GM12892 (cell line): ENCODE results near the gene SLC25A3.
A peak's percentile ranks its signal among the peaks of the same experiment; 100 is the strongest.
"Not testable (repeated sequence)": the region's sequence is repeated elsewhere in the genome, so short reads cannot be mapped to it uniquely, and the experiment has no call there.

ENCODE experiments used
- DNase-seq: peaks from one replicate; pipeline ENCODE4 v3.0.0; 2011; ENCODE audit not compliant: insufficient read length
- FAIRE-seq: peaks from 2 replicates; lab custom pipeline; 2011; peaks lifted over from hg19 to GRCh38; lab: Jason Lieb, UNC
- POLR2A ChIP-seq: IDR thresholded peaks from 2 replicates; pipeline ENCODE4 v1.6.1; 2011; ENCODE audit warnings: low read depth, low read length, control low read depth
- POLR2AphosphoS5 ChIP-seq: IDR thresholded peaks from 2 replicates; pipeline ENCODE4 v1.6.1; 2011; ENCODE audit warnings: low read depth, low read length, control low read depth
- TAF1 ChIP-seq: IDR thresholded peaks from 2 replicates; pipeline ENCODE4 v1.6.1; 2011; ENCODE audit warnings: low read depth, mild to moderate bottlenecking, control low read depth, low read length, borderline replicate concordance

The SLC25A3 gene

DNA sequence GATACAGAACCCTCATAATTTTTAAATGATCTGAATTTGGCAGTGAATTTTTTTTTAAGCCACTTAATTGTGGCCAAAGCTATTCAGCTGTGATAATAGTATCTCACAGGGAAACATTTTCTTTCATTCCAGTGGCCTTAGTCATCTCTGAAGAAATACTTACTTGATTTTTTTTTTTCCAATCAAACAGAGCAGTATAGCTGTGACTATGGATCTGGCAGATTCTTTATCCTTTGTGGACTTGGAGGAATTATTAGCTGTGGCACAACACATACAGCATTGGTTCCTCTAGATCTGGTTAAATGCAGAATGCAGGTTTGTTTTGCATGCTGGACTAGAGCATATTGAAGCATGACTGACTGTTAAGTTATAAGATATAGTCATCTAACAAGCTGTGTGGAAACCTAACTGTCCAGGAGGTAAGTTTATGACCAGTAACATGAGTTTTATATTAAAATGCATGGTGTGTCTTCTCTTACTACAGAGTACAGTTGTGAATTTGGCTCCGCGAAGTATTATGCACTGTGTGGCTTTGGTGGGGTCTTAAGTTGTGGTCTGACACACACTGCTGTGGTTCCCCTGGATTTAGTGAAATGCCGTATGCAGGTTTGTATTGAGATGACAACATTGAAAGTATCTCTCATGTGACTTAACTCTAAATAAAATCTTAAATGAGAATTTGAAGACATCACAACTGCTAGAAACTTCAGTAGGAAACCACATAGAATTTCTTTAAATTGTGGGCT, 1.9 kb downstream of the SLC25A3 start:
- DNase-seq, result no peak
- TF ChIP-seq POLR2AphosphoS5 (no peak), POLR2A (no peak), TAF1 (no peak)
- no peak for FAIRE-seq

DNA sequence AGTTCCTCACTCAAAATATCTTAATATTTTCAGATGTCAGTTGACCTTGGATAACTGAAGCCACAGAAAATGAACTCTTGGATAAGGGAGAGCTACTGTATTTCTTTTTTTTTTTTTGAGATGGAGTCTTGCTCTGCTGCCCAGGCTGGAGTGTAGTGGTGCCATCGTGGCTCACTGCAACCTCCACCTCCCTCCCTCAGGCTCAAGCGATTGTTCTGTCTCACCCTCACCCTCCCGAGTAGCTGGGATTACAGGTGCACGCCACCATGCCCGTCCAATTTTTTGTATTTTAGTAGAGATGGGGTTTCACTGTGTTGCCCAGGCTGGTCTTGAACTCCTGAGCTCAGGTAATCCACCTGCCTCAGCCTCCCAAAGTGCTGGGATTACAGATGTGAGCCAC, 3.8 kb downstream of the SLC25A3 start:
- FAIRE-seq, DNase-seq: not testable (repeated sequence)

DNA sequence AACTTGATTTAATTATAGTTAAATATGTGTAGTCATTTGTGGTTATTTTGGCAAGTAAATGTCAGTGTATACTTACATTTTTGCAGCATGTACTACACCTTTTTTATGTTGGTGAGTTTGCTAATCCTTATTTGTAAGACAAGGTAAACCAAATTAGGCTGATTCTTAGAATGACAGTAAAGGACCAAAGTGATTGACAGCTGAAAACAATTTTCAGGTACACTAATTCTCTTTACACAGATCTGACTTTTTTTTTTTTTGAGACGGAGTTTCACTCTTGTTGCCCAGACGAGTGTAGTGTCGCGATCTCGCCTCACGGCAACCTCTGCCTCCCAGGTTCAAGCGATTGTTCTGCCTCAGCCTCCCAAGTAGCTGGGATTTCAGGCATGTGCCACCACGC, 8.4 kb downstream of the SLC25A3 start:
- TF ChIP-seq POLR2AphosphoS5 (no peak), POLR2A (no peak), TAF1 (no peak)
- no peak for DNase-seq
- no peak for FAIRE-seq

DNA sequence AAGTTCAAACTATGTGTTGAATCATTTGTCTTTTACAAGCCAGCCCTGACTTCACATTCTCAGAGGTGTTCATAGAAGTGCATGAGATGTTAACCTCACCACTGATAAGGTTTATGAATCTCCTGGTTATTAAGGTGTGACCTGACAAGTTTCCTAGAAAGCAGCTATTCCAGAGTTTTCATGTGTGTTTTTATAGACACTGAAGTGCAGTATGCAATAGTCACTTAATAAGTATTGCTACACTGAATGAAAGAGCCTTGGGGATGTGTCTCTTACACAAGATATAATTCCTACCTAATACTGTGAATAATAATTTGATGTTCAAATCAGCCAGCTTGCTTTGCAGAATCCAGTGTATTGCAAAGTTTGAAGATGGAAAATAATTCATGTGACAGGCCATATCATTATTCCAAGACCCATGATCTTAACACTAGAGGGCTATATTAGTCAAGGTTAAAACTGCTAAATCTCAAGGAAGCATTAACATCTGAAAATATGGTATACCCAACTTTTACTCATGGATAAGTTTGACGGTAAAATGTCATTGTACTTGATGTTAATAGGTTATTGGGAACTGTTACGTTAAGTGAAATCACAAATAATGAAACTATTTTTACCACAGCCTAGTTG, 13.0 kb downstream of the SLC25A3 start:
- no peak for FAIRE-seq
- TF ChIP-seq POLR2A, result no peak
- TF ChIP-seq TAF1, result no peak
- TF ChIP-seq POLR2AphosphoS5, result no peak
- no peak for DNase-seq

DNA sequence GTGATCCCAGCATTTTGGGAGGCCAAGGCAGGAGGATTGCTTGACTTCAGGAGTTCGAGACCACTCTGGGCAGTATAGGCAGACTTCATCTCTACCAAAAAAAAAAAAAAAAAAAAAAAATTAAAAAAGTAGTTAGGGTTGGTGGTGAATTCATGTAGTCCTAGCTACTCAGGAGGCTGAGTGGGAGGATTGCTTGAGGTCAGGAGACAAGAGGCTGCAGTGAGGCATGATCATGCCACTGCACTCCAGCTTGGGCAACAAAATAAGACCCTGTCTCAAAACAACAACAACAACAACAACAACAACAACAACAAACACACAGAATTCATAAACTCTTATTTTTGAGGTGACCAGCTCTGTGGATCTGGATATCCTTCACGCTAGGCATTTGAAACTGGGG, 17.1 kb downstream of the SLC25A3 start:
- TF ChIP-seq TAF1, result no peak
- TF ChIP-seq POLR2AphosphoS5, result no peak
- no peak for TF ChIP-seq POLR2A
- DNase-seq (no peak), FAIRE-seq (no peak)

DNA sequence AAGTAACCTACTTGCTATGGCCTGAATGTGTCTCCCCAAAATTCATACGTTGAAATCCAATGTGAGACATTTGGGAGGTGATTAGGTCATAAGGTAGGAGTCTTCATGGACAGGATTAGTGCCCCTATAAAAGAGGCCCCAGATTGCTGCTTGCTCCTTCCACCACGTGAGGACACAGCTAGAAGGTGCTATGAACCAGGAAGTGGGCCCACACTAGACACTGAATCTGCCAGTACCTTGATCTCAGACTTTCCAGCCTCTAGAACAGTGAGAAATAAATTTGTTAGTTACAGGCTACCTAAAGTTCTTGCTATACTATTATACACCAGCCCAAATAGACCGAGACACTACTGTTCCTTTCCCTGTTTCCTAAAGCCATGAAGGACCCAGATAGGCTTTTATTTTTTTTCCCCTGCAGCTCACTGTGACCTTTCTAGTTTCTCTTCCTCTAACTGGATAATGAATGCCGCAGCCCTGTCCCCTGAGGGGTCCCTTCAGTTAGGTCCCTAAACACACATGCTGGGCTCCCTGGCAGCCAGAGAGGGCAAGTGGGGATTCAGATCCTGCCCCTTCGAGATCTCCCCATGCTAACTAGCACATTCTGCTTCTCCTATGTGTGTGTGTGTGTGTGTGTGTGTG, 19.3 kb downstream of the SLC25A3 start:
- FAIRE-seq (peak; percentile 86), DNase-seq (no peak)
- TF ChIP-seq POLR2AphosphoS5, result no peak
- TF ChIP-seq TAF1, result no peak
- no peak for TF ChIP-seq POLR2A

DNA sequence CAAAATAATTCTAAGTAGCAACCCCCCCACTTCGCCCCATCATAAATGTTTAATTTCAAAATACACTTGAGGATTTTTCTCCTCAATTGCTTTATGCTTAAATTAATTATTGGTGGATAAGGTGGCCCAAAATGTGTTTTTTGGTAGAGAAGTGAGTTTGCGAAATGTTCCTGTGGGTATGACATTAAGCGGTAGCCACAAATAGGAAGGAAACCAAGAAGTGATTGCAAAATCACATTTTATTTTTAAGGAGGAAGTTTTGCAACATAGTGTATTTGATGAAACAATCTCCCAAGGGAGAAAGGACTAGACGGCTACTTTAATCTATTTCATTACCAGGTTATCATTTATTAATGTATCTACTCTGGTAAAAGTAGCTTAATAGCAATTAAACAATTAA, 25.5 kb downstream of the SLC25A3 start:
- no peak for FAIRE-seq
- TF ChIP-seq TAF1 (no peak), POLR2AphosphoS5 (no peak), POLR2A (no peak)
- no peak for DNase-seq

DNA sequence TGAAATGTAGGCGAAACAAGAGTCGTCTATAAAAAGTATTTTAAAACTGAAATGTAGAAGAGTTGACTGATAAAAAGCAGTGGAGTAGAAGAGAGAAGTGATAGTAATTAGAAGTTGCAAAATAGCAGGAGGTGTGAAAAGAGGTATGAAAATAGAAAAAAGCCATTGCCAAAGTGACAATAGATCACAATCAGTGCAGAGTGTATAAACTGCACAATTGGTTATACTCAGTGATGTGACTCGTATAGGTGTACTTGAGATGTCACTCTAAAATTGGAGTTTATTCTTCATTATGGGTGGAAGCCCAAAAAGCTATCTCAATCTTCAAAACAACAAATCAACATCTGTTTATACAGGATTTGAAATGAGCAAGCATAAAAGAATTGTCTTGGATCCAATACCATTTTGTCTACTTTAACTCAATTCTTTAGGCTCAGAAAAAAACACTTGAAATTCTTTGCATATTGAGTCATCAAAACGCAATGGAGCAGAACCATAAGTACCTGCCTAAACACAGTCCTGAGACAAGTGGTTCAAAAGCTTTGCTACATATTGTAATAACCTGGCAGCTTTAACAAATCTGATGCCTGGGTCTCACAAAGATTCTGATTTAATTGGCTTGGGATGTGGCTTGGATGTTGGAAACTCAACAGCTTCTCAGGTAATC, 42.3 kb downstream of the SLC25A3 start:
- no peak for TF ChIP-seq POLR2AphosphoS5
- no peak for TF ChIP-seq TAF1
- FAIRE-seq (peak; percentile 94), DNase-seq (peak; percentile 20)

DNA sequence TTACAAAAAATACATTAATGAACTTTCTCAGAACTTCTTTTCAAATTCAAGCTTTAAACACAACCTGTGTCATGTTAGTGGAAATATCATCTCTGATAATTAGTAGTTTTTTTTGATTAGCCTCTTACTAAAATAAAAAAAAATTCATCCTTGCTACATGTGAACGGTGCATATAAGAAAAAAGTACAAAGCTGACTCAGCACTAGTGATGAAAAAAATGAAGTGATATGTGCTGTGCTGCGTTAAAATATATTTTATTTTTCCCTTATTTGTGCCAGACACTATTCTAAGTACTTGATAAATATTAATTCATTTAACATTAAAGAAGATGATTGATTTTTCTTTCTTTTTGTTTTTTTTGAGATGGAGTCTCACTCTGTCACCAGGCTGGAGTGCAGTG, 43.6 kb downstream of the SLC25A3 start:
- no peak for FAIRE-seq
- DNase-seq, result no peak

DNA sequence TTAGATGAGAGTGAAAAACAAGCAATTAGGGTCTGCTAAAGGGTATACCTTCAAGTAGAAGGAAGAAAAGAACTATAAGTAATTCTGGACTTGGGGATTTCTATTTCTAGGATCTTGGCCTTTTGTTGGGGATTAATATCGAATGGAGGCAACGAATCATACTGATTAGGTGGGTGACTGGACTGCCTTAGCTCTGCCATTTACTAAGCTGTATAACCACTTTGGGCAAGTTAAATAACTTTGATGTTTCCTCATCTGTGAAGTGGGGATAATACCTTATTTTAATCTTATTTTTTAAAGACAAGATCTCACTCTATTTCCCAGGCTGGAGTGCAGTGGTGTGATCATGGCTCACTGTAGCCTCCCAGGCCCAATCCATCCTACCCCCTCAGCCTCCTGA, 44.5 kb downstream of the SLC25A3 start:
- FAIRE-seq (no peak), DNase-seq (no peak)
- TF ChIP-seq POLR2A, result no peak
- TF ChIP-seq POLR2AphosphoS5, result no peak
- TF ChIP-seq TAF1, result no peak

More for the DNA sequence above, 43.6 kb downstream of the SLC25A3 start:
- TF ChIP-seq POLR2AphosphoS5, result no peak
- no peak for TF ChIP-seq POLR2A
- TF ChIP-seq TAF1, result no peak

DNA sequence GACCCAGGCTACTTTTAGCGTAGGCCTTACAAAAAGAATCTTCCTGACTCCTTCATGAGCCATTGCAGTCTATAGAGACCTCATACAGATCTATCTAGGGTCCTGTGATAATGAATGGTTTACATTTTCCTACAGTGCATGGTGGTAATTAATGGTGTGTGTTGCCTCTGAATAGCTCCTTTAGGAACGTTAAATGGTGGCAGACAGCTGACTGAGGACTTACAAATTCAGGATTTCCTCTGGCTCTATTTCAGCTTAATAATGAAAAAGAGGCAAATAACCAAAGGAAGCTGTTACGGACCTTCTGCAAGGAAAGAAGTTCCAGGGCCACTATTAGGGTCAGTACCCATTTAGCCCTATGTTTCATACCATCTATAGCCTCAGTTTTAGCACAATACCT, 46.0 kb downstream of the SLC25A3 start:
- TF ChIP-seq POLR2AphosphoS5, result no peak
- no peak for TF ChIP-seq TAF1
- TF ChIP-seq POLR2A, result no peak
- DNase-seq, result no peak
- no peak for FAIRE-seq

DNA sequence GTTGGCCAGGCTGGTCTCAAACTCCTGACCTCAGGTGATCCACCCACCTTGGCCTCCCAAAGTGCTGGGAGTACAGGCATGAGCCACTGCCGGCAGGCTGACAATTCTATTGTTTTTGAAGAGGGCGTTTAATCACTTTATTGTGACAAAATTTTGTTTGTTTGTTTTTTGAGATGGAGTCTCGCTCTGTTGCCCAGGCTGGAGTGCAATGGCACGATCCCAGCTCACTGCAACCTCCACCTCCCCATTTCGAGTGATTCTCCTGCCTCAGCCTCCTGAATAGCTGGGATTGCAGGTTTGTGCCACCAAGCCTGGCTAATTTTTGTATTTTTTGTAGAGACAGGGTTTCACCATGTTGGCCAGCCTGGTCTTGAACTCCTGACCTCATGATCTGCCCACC, 49.3 kb downstream of the SLC25A3 start:
- not testable (repeated sequence) for DNase-seq, FAIRE-seq
